Left ventricle myocardium inferior (tissue), 1 donor: ENCODE measurements around the gene IP6K3. TPM values are rescaled to one million over a fixed set of nuclear protein-coding genes. Genes with fewer than 3 reads are reported as not detected.

Experiments
- DNase-seq: peaks from one replicate; pipeline ENCODE4 v3.0.0-alpha.2; 2020
- H3K27ac ChIP-seq: fragments of 200-600 bp; replicated peaks from 2 replicates; pipeline ENCODE4 v1.8.0; 2021
- H3K27me3 ChIP-seq: fragments of 200-600 bp; 2 replicates; pipeline ENCODE4 v1.8.0; 2021; ENCODE audit warnings: low read depth
- H3K36me3 ChIP-seq: fragments of 200-600 bp; 2 replicates; pipeline ENCODE4 v1.8.0; 2021
- H3K4me1 ChIP-seq: fragments of 200-600 bp; 2 replicates; pipeline ENCODE4 v1.8.0; 2021
- H3K4me3 ChIP-seq: fragments of 200-600 bp; 2 replicates; pipeline ENCODE4 v1.8.0; 2021; ENCODE audit warnings: mild to moderate bottlenecking, moderate library complexity
- H3K9me3 ChIP-seq: fragments of 200-600 bp; replicated peaks from 2 replicates; pipeline ENCODE4 v1.8.0; 2021
- CTCF ChIP-seq: fragments of 200-600 bp; IDR thresholded peaks from 2 replicates; pipeline ENCODE4 v1.8.0; 2021; ENCODE audit warnings: antibody characterized with exemption, mild to moderate bottlenecking, borderline replicate concordance
- intact Hi-C: fragments of 100-400 bp; cut with micrococcal nuclease; formaldehyde crosslinking; loops from one replicate; pipeline ENCODE4 v1.11.0; 2022
- total RNA-seq: library from RNA; stranded (reverse); fragmentation: NEBNext Ultra II Directional; extraction: Animal tissue kit (Norgen Biotek cat#: 25700); gene quantifications from one replicate; pipeline ENCODE4 v1.2.1, GENCODE V29; 2021
- donor health status: DM: no; HTN: yes; CAD: no; lungs with severe emphysema.

Gene IP6K3
- total RNA-seq, 1 donor from 2014 or later: 42.0 TPM

DNA sequence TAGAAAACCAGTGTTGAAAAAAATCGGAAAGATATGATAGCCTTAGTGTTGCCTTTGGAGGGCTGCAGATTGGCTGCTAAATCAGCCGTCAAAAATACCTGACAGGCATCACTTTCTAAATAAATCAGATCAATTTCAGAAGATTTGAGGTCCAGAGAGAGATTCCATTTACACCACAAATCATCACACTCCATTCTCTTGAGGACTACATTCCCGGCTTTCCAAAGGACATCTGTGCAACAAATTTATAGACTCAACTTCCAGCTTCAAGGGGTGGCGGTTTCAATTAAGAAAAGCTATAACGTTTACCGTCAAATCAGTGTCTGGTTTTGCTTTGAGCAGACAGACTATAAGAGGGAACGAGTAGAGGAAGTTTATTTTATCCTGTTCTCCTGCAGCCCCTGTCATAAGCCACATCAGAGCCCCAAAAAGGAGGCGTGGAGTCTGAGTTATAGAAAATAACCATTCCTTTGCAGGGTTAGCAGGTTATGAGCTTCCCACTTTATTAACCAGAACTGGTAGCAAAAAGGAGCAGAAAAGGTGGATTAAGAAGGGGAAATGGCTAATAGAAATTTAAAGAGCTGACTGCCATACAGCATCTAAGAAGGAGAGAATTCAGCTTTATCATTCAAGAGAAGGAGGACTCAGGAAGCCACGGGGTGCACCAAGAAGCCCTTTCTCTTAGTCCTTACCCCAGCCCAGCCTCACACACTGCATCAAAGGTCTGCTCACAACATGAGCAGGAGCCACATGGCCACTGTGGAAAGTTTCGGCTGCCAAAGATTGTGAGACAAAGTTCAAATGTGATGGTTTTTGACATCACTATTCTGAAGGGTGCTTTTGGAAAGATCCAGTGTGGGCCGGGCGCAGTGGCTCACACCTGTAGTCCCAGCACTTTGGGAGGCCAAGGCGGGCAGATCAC is 22.3 kb downstream of the IP6K3 start:
- TF ChIP-seq CTCF: no peak
- H3K27ac ChIP-seq: peak overlapping the region; percentile 27
- intact Hi-C loops: no loop called here

GRCh38 chr6:33723371-33724085 is 23.2 kb downstream of the IP6K3 start:
- Histone ChIP-seq H3K4me1 (peaks cover 57% of the 10 kb centered on the region), H3K4me3 (no peak overlapping the region), H3K36me3 (peaks cover 20% of the 10 kb centered on the region), H3K9me3 (no peaks in the 10 kb centered on the region), H3K27ac (peak overlapping the region; percentile 27), H3K27me3 (no peaks in the 10 kb centered on the region)
- TF ChIP-seq CTCF: no peak
- intact Hi-C loops: no loop called here
- DNase-seq: no peak

More for the DNA sequence above, 22.3 kb downstream of the IP6K3 start:
- no peak for DNase-seq
- H3K4me3 ChIP-seq: no peak overlapping the region
- peaks cover 60% of the 10 kb centered on the region for H3K4me1 ChIP-seq
- H3K36me3 ChIP-seq: peaks cover 20% of the 10 kb centered on the region
- H3K9me3 ChIP-seq: no peaks in the 10 kb centered on the region
- H3K27me3 ChIP-seq: no peaks in the 10 kb centered on the region

GRCh38 chr6:33722103-33722623 is 24.5 kb downstream of the IP6K3 start:
- intact Hi-C loops: no loop called here
- no peaks in the 10 kb centered on the region for H3K27me3 ChIP-seq
- TF ChIP-seq CTCF: no peak
- peaks cover 55% of the 10 kb centered on the region for H3K4me1 ChIP-seq
- peaks cover 20% of the 10 kb centered on the region for H3K36me3 ChIP-seq
- peak overlapping the region; percentile 34 for H3K27ac ChIP-seq
- H3K9me3 ChIP-seq: no peaks in the 10 kb centered on the region
- DNase-seq: no peak
- no peak overlapping the region for H3K4me3 ChIP-seq

- DNase-seq: no peak
- H3K27me3 ChIP-seq: no peaks in the 10 kb centered on the region
- peak overlapping the region; percentile 34 for H3K27ac ChIP-seq
- peaks cover 55% of the 10 kb centered on the region for H3K4me1 ChIP-seq
- no peak overlapping the region for H3K4me3 ChIP-seq
- TF ChIP-seq CTCF: no peak
- intact Hi-C loops: no loop called here
- H3K9me3 ChIP-seq: no peaks in the 10 kb centered on the region
- H3K36me3 ChIP-seq: peaks cover 20% of the 10 kb centered on the region
These were observed 25.2 kb downstream of the IP6K3 start for GRCh38 chr6:33721508-33721907.

GRCh38 chr6:33720998-33721397 is 25.7 kb downstream of the IP6K3 start:
- Histone ChIP-seq H3K27ac (no peak overlapping the region), H3K9me3 (no peaks in the 10 kb centered on the region), H3K4me1 (peaks cover 59% of the 10 kb centered on the region), H3K27me3 (no peaks in the 10 kb centered on the region), H3K36me3 (peaks cover 15% of the 10 kb centered on the region), H3K4me3 (no peak overlapping the region)
- intact Hi-C loops: no loop called here
- DNase-seq: no peak
- no peak for TF ChIP-seq CTCF
